ENCODE data around the gene HMCN1. TPM values are rescaled to one million over a fixed set of nuclear protein-coding genes. Genes with fewer than 3 reads are reported as not detected.

The HMCN1 gene
- 10 to 100 TPM; 37.3 to 51.2 (median 46.1) TPM for polyA plus RNA-seq (ENCODE audit: insufficient read length in 3 of 3)
- long read RNA-seq, donor 1: 0 reads
- long read RNA-seq, donor 2: 0 reads
- long read RNA-seq, donor 3: 0 reads
- long read RNA-seq, donor 4: 0 reads
- long read RNA-seq, donor 5: 0 reads
- long read RNA-seq, donor 6: 0 reads
- long read RNA-seq, donor 7, partial matches to known transcripts: 5 of 5 reads
- long read RNA-seq, donor 7, other reads (novel, unspliced or antisense): 0 of 5 reads
- long read RNA-seq, donor 8: 0 reads
- long read RNA-seq, donor 9, partial matches to known transcripts: 12 of 12 reads
- long read RNA-seq, donor 9, other reads (novel, unspliced or antisense): 0 of 12 reads
- long read RNA-seq, donor 10: 0 reads
- long read RNA-seq, donor 11: 0 reads
- long read RNA-seq, donor 12: 0 reads
- long read RNA-seq, donor 13: 0 reads
- long read RNA-seq, donor 14: 0 reads
- long read RNA-seq, donor 15: 0 reads
- long read RNA-seq, donor 16: 0 reads

DNA sequence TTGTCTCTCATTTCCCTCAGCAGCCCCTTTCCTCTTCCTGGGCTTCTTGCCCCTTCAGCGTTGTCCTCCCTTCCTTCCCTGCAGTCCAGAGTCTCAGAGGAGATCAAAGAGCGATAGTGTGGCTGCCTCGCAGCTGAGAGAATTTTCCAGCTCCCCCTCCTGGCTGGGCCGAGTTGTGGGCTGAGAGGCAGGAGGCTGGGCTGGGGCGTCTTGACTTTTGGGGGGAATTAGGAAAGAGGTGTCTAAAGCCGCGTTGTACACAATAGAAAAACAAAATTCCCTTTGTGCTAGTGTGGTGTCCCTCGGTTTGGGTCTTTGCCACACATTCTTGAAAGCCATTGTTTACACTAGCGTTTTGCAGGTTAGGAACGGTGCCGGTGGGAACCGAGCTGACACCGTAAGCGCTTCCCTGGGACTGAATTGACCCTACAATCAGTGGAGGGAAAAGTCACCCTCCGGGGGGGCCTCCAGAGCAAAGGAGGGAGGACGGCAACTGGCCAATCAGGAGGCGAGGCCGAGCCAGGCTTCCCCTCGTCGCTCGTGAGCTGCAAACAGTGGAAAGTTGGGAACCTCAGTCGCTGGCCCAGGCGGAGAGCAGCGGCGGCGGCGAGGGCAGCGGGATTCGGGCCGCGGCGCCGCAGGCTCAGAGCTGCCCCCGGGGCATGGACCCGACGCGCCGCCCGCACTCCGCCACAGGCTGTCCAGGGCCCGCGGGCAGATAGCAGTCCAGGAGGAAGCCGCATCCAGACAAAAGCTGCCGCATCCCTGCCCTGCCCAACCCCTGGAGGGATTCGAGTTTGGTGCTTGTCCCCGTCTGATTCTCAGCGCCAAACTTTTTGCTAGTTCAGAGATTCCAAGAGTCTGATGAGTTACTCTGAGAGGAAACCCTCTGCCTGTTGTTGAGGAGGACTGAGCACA, at the start of gene HMCN1:
TSS of gene HMCN1 (plus strand) at position 574 of the 918 bp plus-strand sequence. CDS start 389 bp downstream, outside the sequence.
- DNase-seq: peak; percentile 77

DNA sequence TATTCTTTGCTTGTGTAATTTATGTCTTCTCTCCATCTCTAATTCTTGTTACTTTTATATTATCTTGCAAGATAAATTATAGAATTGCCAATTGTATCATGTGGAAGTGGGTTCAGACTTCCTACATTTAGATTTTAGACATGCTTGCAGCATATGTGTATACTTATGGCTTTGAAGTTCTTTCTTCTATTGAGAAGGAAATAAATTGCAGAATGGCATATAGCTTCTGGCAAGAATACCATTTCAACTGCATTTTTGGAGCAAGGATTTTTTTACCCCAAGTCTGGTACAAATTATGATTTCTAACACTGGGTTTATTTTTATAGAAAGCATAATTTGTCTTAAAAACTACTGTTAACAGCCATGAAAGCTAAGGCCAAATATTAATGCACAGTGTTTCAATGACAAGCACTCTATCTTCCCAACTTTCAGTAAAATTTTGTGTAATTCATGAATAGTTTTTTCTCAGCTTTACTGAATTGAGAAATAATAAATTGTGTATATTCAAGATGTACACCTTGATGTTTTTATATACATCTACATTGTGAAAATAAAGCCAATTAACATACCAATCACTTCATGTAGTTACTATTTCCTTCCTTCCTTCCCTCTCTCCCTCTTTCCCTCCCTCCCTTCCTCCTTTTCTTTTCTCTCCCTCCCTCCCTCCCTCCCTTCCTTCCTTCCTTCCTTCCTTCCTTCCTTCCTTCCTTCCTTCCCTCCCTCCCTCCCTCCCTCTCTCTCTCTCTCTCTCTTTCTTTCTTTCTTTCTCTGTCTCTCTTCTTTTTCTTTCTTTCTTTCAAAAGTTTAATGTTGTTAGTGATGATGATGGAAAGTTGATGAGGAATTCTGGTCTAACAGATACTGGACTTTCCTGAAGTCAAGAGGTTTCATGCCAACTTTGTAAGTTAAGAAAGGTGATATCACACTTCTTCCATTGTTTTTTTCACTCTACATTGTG, 47.1 kb upstream of the HMCN1 start:
- DNase-seq: no peak

DNA sequence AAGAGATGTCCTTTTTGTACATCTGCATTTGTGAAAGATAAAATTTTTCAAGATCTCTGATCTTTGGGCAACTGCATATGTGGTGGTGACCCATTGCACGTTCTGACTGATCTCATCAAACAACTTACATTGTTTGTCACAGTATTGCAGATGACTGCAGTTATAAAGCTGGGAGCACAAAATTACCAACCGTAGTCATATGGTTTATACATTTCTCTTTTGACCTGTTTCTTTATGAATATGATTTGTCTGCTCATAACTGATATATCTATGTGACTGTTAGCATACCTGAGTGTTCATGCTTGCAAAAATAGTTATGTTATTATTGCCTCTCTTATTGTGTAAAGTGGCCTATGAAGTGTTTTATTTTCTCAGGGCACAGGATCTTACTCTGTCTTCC, 43.7 kb upstream of the HMCN1 start:
- DNase-seq: no peak

DNA sequence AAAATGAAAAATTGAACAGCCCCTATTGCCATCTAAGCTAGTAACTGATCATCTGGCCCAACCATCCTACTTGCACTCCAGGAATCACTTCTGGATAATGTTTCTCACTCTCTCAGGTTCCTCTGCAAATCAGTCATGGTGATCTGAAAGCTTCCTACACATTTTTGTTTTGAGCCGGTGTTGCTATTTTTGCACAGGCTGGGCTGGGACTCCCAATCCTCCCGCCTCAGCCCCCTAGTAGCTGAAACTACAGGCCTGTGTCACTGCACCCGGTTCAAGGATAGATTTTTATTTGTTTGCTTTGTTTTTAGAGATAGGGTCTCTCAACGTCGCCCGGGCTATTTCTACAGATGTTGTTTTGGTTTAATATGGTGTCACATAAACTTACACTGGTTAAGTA, 40.5 kb upstream of the HMCN1 start:
- DNase-seq: no peak

DNA sequence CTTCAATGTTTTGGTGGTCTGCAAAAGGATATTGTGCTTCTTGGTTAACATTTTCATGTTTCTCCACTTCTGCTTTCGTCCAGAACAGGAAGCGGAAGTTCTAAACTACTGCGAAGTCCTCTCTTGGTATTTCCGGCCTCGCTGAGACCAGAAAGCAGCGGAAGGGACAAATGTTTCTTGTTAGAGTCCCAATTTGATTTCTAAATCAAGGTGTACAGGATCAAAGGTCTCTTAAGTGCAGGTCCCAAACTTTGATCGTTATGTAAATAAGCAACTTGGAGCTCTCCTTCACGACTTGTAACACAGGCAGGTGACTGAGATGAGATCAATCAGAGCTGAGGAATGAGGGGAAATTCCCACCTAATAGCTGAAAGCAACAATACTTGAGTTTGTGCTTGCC, 40.1 kb upstream of the HMCN1 start:
- peak; percentile 31 for DNase-seq

DNA sequence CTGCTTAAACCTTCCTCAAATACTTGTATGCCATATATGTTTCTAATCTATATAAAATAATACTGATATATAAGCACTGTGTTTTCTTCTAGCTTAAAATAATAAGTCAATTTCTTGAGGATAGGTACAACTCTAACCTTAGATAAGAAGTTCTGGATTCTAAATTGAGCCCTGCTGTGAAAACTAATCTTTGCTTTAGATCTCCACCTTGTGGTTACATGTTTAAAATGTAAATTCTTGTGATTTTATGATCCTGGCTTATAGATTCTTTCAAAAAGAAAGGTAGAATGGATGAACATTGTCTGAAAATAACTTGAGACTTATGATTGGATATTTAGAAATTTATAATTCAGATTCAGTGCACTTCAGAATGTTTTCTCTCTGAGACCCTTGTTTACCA, 38.9 kb upstream of the HMCN1 start:
- DNase-seq: no peak

DNA sequence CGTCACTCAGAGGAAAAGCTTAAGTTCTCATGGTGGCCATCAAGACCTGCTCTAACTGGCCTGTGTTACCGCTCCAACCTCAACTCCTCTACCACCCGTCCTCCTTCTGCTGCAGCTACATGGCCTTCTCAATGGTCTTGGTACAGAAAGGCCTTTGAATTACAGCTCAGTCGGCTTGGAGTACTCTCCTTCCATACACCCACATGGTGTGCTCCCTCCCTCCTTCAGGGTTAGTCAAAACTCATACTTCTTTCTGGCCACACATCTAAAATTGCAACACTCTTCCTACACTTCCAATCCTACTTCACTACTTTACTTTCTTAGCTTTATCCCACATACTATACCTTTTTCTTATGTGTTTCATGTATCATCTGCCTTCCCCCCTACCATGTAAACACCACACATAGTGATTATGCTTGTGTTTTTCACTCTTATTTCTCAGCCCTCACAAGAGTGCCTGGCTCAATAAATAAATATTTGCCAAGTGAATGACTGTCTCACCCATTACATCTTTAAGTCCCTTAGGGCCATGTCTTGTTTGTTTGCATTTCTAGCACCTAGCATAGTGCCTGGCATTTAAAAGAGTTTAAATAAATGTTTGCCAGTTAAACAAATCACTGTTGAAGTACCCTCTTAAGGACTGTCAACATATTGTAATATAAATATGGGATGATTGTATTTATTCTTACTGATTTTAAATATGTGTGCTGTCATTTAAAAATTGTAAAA, 37.6 kb upstream of the HMCN1 start:
- DNase-seq: no peak

DNA sequence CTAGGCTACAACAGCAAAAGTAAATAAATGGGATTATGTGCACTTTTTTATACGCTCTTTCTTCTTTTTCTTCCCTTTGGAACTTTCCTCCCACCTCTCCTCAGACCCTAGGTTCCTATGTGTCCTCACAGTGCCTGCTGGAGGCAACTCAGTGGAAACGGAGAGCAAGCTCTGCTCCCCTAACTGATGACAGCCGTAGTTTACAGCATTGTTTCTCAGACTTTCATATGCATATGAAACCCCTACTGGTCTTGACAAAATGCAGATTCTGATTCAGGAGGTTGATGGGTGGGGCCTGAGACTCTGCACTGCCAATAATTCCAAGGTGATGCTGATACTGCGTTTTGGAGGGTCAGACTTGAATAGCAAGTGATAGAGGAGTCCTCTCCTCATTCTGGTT, 34.3 kb upstream of the HMCN1 start:
- no peak for DNase-seq

DNA sequence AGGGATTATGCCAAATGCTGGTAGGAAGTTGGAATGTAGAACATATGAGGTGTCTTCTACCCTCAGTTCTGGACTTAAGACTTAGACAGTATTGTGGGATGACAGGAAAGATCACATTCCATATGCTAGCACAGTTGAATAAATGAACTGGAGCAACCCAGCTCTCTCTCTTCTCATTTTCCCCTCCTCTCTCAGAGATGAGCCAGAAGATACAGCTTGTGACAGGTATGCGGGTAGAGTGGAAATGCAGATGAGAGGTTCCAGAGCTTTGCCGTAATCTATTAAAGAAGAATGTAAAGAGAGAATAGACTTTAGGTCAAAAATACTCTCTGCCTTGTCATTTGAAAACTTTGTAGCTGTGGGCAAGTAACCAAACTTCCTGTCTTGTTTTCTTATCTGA, 32.5 kb upstream of the HMCN1 start:
- no peak for DNase-seq

DNA sequence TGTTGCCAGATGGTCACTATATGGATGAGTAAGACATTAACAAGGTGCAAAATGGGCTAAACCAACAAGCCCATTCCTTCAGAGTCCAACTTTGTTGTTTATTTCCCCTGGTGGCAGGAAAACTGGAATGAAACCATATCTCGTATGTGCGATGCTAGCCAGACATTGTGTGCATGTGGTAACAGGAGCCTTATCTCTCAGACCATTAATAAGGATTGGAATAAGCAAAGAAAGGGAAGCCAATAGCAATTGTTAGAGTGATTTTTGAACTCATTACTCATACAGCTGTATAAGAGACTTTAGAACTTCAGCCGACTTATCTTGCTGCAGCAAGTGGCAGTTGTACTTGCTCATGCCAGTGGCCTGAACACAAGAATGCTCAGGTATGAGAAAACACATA, 30.0 kb upstream of the HMCN1 start:
- DNase-seq: no peak

DNA sequence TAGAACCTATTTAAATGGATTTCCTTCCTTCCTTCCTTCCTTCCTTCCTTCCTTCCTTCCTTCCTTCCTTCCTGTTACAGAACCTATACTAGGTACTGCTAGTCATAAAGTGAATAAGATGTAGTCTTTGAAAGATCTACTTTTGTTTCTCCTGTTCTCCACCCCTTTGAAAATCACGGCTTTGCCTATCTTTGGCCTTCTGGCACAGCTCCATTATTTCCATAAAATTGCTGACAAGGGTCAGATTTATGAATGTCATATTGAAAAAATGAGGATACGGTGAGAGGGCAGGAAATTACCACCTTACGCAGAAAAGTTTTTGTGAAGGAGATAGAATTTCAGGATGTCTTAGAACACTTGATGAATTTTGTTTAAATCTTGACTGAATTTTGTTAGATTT, 18.1 kb upstream of the HMCN1 start:
- DNase-seq: no peak

DNA sequence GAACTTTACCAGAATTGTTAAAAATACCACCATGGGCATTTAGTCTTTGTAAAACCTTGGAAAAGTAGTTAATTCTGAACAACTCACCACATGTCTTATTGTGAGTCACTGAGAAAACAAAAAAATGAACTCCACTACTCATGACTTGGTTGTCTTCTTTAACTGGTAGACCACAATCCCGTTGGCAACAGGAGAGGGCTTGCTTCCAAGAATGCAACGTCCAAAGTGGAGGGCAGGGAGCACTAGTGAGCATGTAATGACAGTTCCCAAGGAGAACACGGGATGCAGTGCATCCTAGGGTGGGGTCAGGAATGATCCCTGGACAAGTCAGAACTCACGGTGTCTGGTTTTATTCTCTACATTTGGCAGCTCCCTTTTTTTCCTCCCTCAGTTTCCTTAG, 15.2 kb upstream of the HMCN1 start:
- DNase-seq: no peak

DNA sequence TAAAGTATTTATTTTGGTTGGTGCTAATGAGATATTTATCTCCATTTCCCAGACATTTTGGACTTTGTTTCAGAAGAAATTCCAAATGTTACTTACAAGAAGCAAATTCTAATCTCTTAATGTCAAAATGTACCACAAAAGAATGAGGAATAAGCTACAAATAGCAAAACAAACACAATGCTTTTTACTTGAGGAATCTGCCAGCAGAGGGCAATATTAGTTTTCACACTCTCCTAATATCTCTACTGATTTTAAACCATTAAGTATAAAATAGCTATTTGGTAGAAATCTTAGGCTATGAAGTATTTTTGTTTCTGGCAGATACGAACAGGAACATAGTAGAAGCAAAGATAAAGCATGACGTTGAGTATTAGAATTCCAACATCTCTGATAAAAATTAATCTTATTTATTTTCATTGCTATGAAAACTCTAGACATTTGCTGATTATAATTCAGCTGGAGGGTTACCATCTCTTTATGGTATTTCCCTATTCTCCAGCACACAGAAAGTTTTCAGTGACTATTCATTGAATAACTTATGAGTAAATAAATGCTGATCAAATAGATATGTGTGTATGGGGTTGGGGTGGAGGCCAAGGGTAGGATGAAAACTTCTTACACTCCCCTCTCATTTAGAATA, 13.4 kb upstream of the HMCN1 start:
- peak; percentile 49 for DNase-seq

DNA sequence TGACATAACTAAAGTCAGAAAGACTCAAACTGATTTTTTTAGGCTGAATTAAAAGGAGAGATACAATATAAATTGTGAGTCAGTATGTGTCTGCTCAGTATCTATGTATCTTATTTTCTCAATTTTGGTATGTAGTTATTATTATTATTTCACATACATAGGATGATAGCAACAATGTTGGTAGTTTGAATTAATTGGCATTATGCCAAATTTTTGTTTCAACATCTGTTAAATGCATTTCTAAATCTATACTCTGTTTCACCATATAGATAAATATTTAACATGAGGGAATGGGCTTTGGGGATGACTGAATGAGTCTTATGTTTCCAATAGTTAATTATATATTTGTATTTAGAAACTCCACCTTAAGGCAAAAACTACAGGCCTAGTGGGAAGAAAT, 12.6 kb upstream of the HMCN1 start:
- no peak for DNase-seq

DNA sequence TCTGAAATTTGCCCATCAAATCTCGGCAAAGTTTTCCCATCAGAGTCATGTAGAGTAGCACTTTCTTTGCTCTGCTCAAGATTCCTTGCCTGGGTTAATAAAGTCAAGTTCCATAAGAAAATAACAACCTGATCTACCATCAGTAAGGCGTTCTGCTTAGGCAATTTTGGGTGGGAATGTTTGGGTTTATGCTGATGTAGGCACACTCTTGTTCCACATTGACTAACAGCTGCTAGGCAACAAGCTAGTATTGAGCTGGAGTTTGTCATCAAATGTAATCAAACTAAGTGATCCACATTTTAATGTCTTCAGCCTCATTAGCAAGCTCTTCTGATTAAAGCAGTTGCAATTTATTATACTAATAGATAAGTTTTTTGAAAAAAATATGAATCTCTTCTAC, 12.1 kb upstream of the HMCN1 start:
- no peak for DNase-seq

DNA sequence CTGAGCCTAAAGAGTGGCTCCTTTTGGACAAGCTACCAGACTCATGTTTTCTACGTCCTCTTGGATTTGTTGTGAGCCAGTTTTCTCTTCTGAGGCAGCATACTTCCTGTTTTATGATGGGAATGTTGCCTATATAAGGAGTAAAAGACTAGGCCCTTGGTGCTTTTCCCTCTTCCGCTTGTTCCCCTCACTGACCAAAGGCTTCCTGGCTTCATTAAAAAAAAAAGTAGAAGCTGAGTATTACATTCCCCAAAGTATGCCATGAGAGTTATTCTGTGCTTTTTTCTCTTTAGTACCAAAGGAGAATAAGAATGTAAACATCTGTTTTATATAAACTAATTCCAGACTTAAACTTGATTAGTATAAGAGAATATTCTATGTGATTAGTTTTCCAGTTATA, 6.5 kb upstream of the HMCN1 start:
- no peak for DNase-seq

DNA sequence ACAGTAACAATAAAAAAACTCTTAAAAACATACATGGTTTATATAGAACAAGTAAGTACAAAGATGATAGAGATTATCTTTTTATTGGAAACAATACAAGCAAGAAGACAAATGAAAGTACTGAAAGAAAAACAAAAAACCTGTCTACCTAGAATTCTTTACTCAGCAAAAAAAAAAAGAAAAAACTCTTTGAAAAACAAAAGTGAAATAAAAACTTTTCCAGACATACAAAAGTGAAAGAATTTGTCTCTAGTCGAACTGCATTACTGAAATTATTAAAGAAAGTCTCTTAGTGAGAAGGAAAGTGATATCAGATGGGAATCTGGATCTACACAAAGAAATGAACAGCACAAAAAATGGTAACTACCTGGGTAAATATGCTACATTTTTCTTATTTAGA, 2.7 kb upstream of the HMCN1 start:
- DNase-seq: no peak

DNA sequence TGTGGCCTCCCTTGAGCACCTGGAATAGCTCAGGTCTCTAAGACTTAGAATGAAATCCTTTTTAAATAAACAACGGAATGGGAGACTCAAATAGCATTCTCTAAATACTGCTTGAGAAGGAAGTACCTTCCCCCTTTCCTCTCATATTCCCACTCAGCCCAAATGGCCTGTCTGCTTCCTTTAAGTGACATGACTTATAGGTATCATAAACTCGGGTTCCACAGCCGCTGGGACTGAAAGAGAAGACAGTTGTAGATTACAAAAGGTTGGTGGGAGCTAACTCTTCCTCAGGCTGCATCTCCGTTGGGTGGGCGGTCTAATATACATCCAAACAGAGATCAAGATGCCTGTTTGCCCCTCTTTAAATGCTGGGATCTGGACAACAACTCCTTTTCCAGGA, 1.2 kb upstream of the HMCN1 start:
- DNase-seq: peak; percentile 78

DNA sequence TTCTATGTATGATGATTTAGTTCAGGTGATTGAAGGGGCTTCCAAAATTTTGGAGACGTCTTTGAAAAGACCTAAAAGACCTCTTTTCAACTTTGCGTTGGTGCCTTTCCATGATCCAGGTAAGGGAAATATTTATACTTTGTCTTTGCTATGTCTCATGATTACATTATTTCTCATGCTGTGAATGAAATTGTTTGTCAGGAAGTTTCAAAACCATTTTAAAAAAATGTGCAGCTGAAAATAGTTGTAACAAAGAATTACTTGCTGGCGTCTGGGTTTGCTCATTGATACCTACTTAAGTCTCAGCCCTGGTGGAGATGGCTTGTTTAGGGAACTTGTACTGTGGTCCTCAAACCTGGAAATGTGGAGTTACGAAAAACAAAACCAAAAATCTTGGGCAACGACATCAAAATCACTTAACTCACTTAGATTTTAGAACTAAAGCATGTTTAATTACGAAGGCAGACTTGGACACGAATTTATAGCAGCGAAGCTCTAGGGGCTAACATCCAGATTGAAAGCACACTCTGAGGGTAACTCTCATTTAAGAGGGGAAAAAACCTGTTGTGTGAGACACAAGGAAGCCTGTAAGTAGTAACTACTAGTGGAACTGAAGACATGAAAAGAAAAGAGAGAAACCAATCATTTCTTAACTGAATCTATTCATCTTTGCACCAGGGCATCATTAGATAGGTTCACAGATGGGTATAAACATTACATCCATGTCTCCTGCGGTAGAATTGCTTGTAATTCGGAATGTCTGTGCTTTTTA, 924 bp downstream of the HMCN1 start:
- peak; percentile 19 for DNase-seq

DNA sequence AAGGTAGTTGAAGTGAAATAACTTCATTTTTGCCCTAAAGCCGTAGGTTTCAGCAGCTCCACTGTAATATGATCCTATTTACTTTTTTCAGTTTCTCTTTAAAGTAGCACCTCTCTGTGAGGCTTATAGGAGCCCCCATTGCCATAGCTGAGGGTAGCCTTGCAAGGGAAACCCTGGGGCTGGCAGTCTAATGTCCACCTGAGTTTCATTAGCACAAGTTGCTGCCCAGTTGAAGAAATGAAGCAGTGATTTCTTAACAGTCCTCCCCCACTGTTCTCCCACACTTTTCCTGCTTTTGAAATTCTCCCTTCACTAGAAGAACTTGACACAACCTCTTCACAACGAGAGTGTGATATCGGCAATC, 1.5 kb downstream of the HMCN1 start:
- DNase-seq: peak; percentile 15
